HepG2 (cell line): ENCODE data around the gene DPEP3. TPM values are rescaled to one million over a fixed set of nuclear protein-coding genes. Genes with fewer than 3 reads are reported as not detected.

Source experiments
- FLYWCH1 ChIP-seq: sonication (generic); formaldehyde crosslinking; IDR thresholded peaks from 2 replicates; pipeline ENCODE4 v1.8.1; 2023; ENCODE audit warnings: mild to moderate bottlenecking, missing genetic modification reagents
- HNF4A ChIP-seq: sonication (generic); formaldehyde crosslinking; IDR thresholded peaks from 2 replicates; pipeline ENCODE4 v1.4.0; 2020; ENCODE audit warnings: missing genetic modification reagents
- KLF11 ChIP-seq: IDR thresholded peaks from 2 replicates; pipeline ENCODE4 v1.6.1; 2016; ENCODE audit warnings: missing compliant biosample characterization
- MATR3 ChIP-seq: sonication (generic); formaldehyde crosslinking; IDR thresholded peaks from 2 replicates; pipeline ENCODE4 v1.4.0; 2020; ENCODE audit warnings: missing genetic modification reagents
- PBX2 ChIP-seq: IDR thresholded peaks from 2 replicates; pipeline ENCODE4 v1.6.1; 2016; ENCODE audit warnings: control low read depth
- REL ChIP-seq: sonication (generic); formaldehyde crosslinking; conservative IDR thresholded peaks from 2 replicates; pipeline ENCODE4 v1.8.0; 2022; ENCODE audit warnings: mild to moderate bottlenecking, missing genetic modification reagents, moderate library complexity
- SETDB1 ChIP-seq: sonication (generic); formaldehyde crosslinking; IDR thresholded peaks from 2 replicates; pipeline ENCODE4 v1.5.1; 2020; ENCODE audit warnings: missing genetic modification reagents, mild to moderate bottlenecking, borderline replicate concordance
- SPEN ChIP-seq: sonication (generic); formaldehyde crosslinking; IDR thresholded peaks from 2 replicates; pipeline ENCODE4 v1.5.1; 2020; ENCODE audit warnings: low read depth, mild to moderate bottlenecking, missing genetic modification reagents
- STAG1 ChIP-seq: sonication (generic); formaldehyde crosslinking; IDR thresholded peaks from 2 replicates; pipeline ENCODE4 v1.4.0; 2020; ENCODE audit warnings: missing genetic modification reagents
- ZGPAT ChIP-seq: IDR thresholded peaks from 2 replicates; pipeline ENCODE4 v1.6.1; 2016; ENCODE audit warnings: mild to moderate bottlenecking
- ZNF205 ChIP-seq: IDR thresholded peaks from 2 replicates; pipeline ENCODE4 v1.6.1; 2018; ENCODE audit warnings: missing biosample characterization, missing genetic modification reagents
- ZNF275 ChIP-seq: sonication (generic); formaldehyde crosslinking; IDR thresholded peaks from 2 replicates; pipeline ENCODE4 v1.8.0; 2022; ENCODE audit warnings: missing genetic modification reagents, mild to moderate bottlenecking, inconsistent platforms, borderline replicate concordance
- ZNF280D ChIP-seq: sonication (generic); formaldehyde crosslinking; IDR thresholded peaks from 2 replicates; pipeline ENCODE4 v1.5.1; 2020; ENCODE audit warnings: mild to moderate bottlenecking, missing genetic modification reagents
- ZNF556 ChIP-seq: sonication (generic); formaldehyde crosslinking; IDR thresholded peaks from 2 replicates; pipeline ENCODE4 v1.4.0; 2020; ENCODE audit warnings: mild to moderate bottlenecking, missing genetic modification reagents, borderline replicate concordance
- ZNF672 ChIP-seq: sonication (generic); formaldehyde crosslinking; IDR thresholded peaks from 2 replicates; pipeline ENCODE4 v1.8.1; 2022; ENCODE audit warnings: missing genetic modification reagents
- ZNF770 ChIP-seq: sonication (generic); formaldehyde crosslinking; IDR thresholded peaks from 2 replicates; pipeline ENCODE4 v1.5.0; 2020; ENCODE audit warnings: mild to moderate bottlenecking, missing genetic modification reagents
- ZXDC ChIP-seq: sonication (generic); formaldehyde crosslinking; IDR thresholded peaks from 2 replicates; pipeline ENCODE4 v1.5.0; 2020; ENCODE audit warnings: mild to moderate bottlenecking, missing genetic modification reagents
- polyA plus RNA-seq, 8 experiments: library from polyadenylated mRNA; depleted of rRNA in 3 of 8; stranded (reverse) in 7 of 8; unstranded in 1 of 8; fragments of >200 nt; fragmentation: Illumina TruSeq in 4 of 8; extraction: Trizol in 4 of 8; gene quantifications; 2 replicates each; pipeline versions ENCODE4 v1.2.1 to v1.2.3, GENCODE V29; 2011 to 2016; ENCODE audit warnings: low read depth in 4 of 8, missing spikeins in 1 of 8, mixed read lengths in 1 of 8; ENCODE audit not compliant: insufficient read depth in 1 of 8
- total RNA-seq, 5 experiments: library from RNA; depleted of rRNA; stranded (reverse); fragments of >200 nt; fragmentation: Illumina TruSeq; extraction: Trizol; gene quantifications; 2 replicates each; pipeline ENCODE4 v1.2.3, GENCODE V29; 2016; ENCODE audit warnings: low read depth in 1 of 5

Gene DPEP3
- total and polyA plus RNA-seq, 2 of the 13 experiments (the other 11 are each of a cell fraction or from before 2014, with no cell fraction given): not detected

- no peak for TF ChIP-seq ZNF280D (CRISPR knock-in tag)
- no peak for TF ChIP-seq ZNF770
- no peak for TF ChIP-seq STAG1 (CRISPR knock-in tag)
- TF ChIP-seq KLF11 (CRISPR knock-in tag): 0 out of 2 replicates have a peak, but pooled peaks have one; percentile 53
- no peak for TF ChIP-seq ZNF556 (CRISPR knock-in tag)
- TF ChIP-seq ZXDC (CRISPR knock-in tag): no peak
- no peak for TF ChIP-seq FLYWCH1 (CRISPR knock-in tag)
- TF ChIP-seq PBX2: no peak
- TF ChIP-seq MATR3 (CRISPR knock-in tag): no peak
- TF ChIP-seq ZNF275 (CRISPR knock-in tag): no peak
- TF ChIP-seq HNF4A (CRISPR knock-in tag): peak; percentile 54
- no peak for TF ChIP-seq SPEN (CRISPR knock-in tag)
- no peak; the same call in 1 of the 2 replicates for TF ChIP-seq ZGPAT
- no peak for TF ChIP-seq ZNF672 (CRISPR knock-in tag)
- no peak for TF ChIP-seq SETDB1 (CRISPR knock-in tag)
- TF ChIP-seq ZNF205 (CRISPR knock-in tag): no peak; the same call in 1 of the 2 replicates
- TF ChIP-seq REL (CRISPR knock-in tag): no peak
These were observed 14.4 kb downstream of the DPEP3 start (continued) for GRCh38 chr16:67965668-67966548.
